IMR-90 (cell line): ENCODE measurements around the gene MEDAG. TPM values are rescaled to one million over a fixed set of nuclear protein-coding genes. Genes with fewer than 3 reads are reported as not detected.

Source experiments
- ATAC-seq: fragments of 200-7000 bp; cut with Tn5 transposase; 2 replicates; pipeline ENCODE4 v1.9.1; 2020; ENCODE audit warnings: low read depth, mild to moderate bottlenecking, moderate library complexity
- BruUV-seq: library from RNA; stranded (reverse); fragments of 400-500 nt; replicated peaks from 2 replicates; lab custom pipeline; 2021; lab: Mats Ljungman, UMichigan
- CTCF ChIA-PET: fragments of 300-600 bp; formaldehyde crosslinking; extraction: SDS; loops from one replicate; lab custom pipeline; 2021; ENCODE audit warnings: antibody characterized with exemption; lab: Yijun Ruan, JAX
- POLR2A ChIA-PET: fragments of 300-600 bp; sonication (Branson Sonifier 250); formaldehyde crosslinking; loops from one replicate; lab custom pipeline; 2022; ENCODE audit warnings: antibody characterized with exemption; ENCODE audit not compliant: unreplicated experiment; lab: Charles Lee
- DNase-seq: peaks from one replicate; pipeline ENCODE4 v3.0.0; 2013
- H2AFZ ChIP-seq: replicated peaks from 2 replicates; pipeline ENCODE3; 2013; ENCODE audit warnings: low read length, mild to moderate bottlenecking; ENCODE audit not compliant: poor library complexity
- H2AK5ac ChIP-seq: 2 replicates; pipeline ENCODE4 v1.6.1; 2013; ENCODE audit warnings: low read depth, low read length, inconsistent platforms
- H2AK9ac ChIP-seq: replicated peaks from 2 replicates; pipeline ENCODE3; 2013; ENCODE audit warnings: mild to moderate bottlenecking, low read depth, low read length, moderate library complexity; ENCODE audit not compliant: poor library complexity
- H2BK120ac ChIP-seq: 2 replicates; pipeline ENCODE4 v1.6.1; 2013; ENCODE audit warnings: low read depth, low read length, inconsistent platforms
- H2BK15ac ChIP-seq: 3 replicates; pipeline ENCODE4 v1.6.1; 2013; ENCODE audit warnings: low read depth, low read length, inconsistent platforms
- H2BK20ac ChIP-seq: 2 replicates; pipeline ENCODE4 v1.6.1; 2013; ENCODE audit warnings: low read depth, mild to moderate bottlenecking, inconsistent platforms, low read length, moderate library complexity
- H2BK5ac ChIP-seq: 2 replicates; pipeline ENCODE4 v1.6.1; 2013; ENCODE audit warnings: mild to moderate bottlenecking, low read depth, low read length, inconsistent platforms; ENCODE audit not compliant: poor library complexity, severe bottlenecking
- H3K14ac ChIP-seq: replicated peaks from 2 replicates; pipeline ENCODE4 v1.6.1; 2013; ENCODE audit warnings: low read depth, low read length, inconsistent platforms
- H3K18ac ChIP-seq: 2 replicates; pipeline ENCODE4 v1.6.1; 2013; ENCODE audit warnings: low read depth, low read length, control low read depth
- H3K23ac ChIP-seq: 2 replicates; pipeline ENCODE4 v1.6.1; 2013; ENCODE audit warnings: low read depth, low read length, inconsistent platforms
- H3K27ac ChIP-seq: 2 replicates; pipeline ENCODE4 v1.5.1; 2013; ENCODE audit warnings: mild to moderate bottlenecking, control low read depth, low read length; ENCODE audit not compliant: insufficient read depth
- H3K27me3 ChIP-seq: 2 replicates; pipeline ENCODE4 v1.6.1; 2013; ENCODE audit warnings: low read length; ENCODE audit not compliant: control insufficient read depth, insufficient read depth
- H3K36me3 ChIP-seq: 2 replicates; pipeline ENCODE4 v1.6.1; 2013; ENCODE audit warnings: low read length, mixed read lengths; ENCODE audit not compliant: control insufficient read depth, insufficient read depth
- H3K4ac ChIP-seq: 2 replicates; pipeline ENCODE4 v1.6.1; 2013; ENCODE audit warnings: low read depth, low read length, inconsistent platforms
- H3K4me1 ChIP-seq: 2 replicates; pipeline ENCODE4 v1.6.1; 2013; ENCODE audit warnings: low read length, mixed read lengths; ENCODE audit not compliant: control insufficient read depth, insufficient read depth
- H3K4me2 ChIP-seq: 2 replicates; pipeline ENCODE4 v1.6.1; 2013; ENCODE audit warnings: low read depth, mild to moderate bottlenecking, control low read depth, low read length, moderate library complexity
- H3K4me3 ChIP-seq: 2 replicates; pipeline ENCODE4 v1.5.1; 2013; ENCODE audit warnings: low read depth, mild to moderate bottlenecking, control low read depth, low read length, moderate library complexity; ENCODE audit not compliant: insufficient read depth
- H3K56ac ChIP-seq: 2 replicates; pipeline ENCODE4 v1.6.1; 2013; ENCODE audit warnings: low read length, inconsistent platforms; ENCODE audit not compliant: insufficient read depth; ENCODE audit errors: extremely low read depth
- H3K79me1 ChIP-seq, 2 experiments: 2 replicates each; pipeline ENCODE4 v1.6.1; 2013; ENCODE audit warnings: low read length in 2 of 2, inconsistent platforms in 1 of 2, low read depth in 1 of 2
- H3K9ac ChIP-seq: 2 replicates; pipeline ENCODE4 v1.6.1; 2013; ENCODE audit warnings: low read depth, low read length, control low read depth
- H3K9me1 ChIP-seq: 2 replicates; pipeline ENCODE4 v1.6.1; 2013; ENCODE audit warnings: low read length, inconsistent platforms; ENCODE audit not compliant: insufficient read depth
- H3K9me3 ChIP-seq: 2 replicates; pipeline ENCODE4 v1.6.1; 2013; ENCODE audit warnings: low read length; ENCODE audit not compliant: control insufficient read depth, insufficient read depth
- H4K20me1 ChIP-seq: 2 replicates; pipeline ENCODE4 v1.6.1; 2013; ENCODE audit warnings: low read length, inconsistent platforms; ENCODE audit not compliant: insufficient read depth
- H4K5ac ChIP-seq: 2 replicates; pipeline ENCODE4 v1.6.1; 2013; ENCODE audit warnings: mild to moderate bottlenecking, low read depth, low read length, control low read depth
- H4K8ac ChIP-seq, 2 experiments: 2 replicates each; pipeline ENCODE4 v1.6.1; 2013; ENCODE audit warnings: low read depth in 2 of 2, low read length in 2 of 2, control low read depth in 1 of 2, inconsistent platforms in 1 of 2
- H4K91ac ChIP-seq: 2 replicates; pipeline ENCODE4 v1.6.1; 2013; ENCODE audit warnings: low read depth, low read length, inconsistent platforms; ENCODE audit not compliant: insufficient read depth
- BHLHE40 ChIP-seq: fragments of 150-350 bp; IDR thresholded peaks from 2 replicates; pipeline ENCODE4 v1.6.1; 2016; ENCODE audit warnings: mild to moderate bottlenecking, low read depth, low read length
- CEBPB ChIP-seq: IDR thresholded peaks from 2 replicates; pipeline ENCODE4 v1.6.1; 2012; ENCODE audit warnings: low read depth, low read length, improper control_type of control experiment
- CHD1 ChIP-seq: IDR thresholded peaks from 2 replicates; pipeline ENCODE4 v1.6.1; 2012; ENCODE audit warnings: low read depth, low read length, improper control_type of control experiment
- FOS ChIP-seq: fragments of 150-350 bp; IDR thresholded peaks from 2 replicates; pipeline ENCODE4 v1.6.1; 2016; ENCODE audit warnings: low read depth, low read length
- MAFK ChIP-seq: IDR thresholded peaks from 2 replicates; pipeline ENCODE4 v1.6.1; 2012; ENCODE audit warnings: low read depth, low read length, improper control_type of control experiment
- MAZ ChIP-seq: IDR thresholded peaks from 2 replicates; pipeline ENCODE4 v1.6.1; 2012; ENCODE audit warnings: low read depth, mild to moderate bottlenecking, low read length, improper control_type of control experiment, moderate library complexity, borderline replicate concordance
- MXI1 ChIP-seq: IDR thresholded peaks from 2 replicates; pipeline ENCODE4 v1.6.1; 2012; ENCODE audit warnings: low read depth, mild to moderate bottlenecking, low read length, moderate library complexity, borderline replicate concordance
- NFE2L2 ChIP-seq: fragments of 150-350 bp; IDR thresholded peaks from 2 replicates; pipeline ENCODE4 v1.6.1; 2016; ENCODE audit warnings: low read depth, mild to moderate bottlenecking, low read length
- POLR2A ChIP-seq: IDR thresholded peaks from 2 replicates; pipeline ENCODE4 v1.6.1; 2012; ENCODE audit warnings: mild to moderate bottlenecking, low read depth, low read length
- RAD21 ChIP-seq: IDR thresholded peaks from 2 replicates; pipeline ENCODE4 v1.6.1; 2012; ENCODE audit warnings: low read length, improper control_type of control experiment
- RCOR1 ChIP-seq: IDR thresholded peaks from 2 replicates; pipeline ENCODE4 v1.6.1; 2012; ENCODE audit warnings: mild to moderate bottlenecking, low read length, improper control_type of control experiment; ENCODE audit not compliant: insufficient replicate concordance
- RFX5 ChIP-seq: IDR thresholded peaks from 2 replicates; pipeline ENCODE4 v1.8.0; 2012; ENCODE audit warnings: low read depth, mild to moderate bottlenecking, low read length, moderate library complexity
- SMC3 ChIP-seq: fragments of 150-350 bp; IDR thresholded peaks from 2 replicates; pipeline ENCODE4 v1.6.1; 2016; ENCODE audit warnings: low read depth, mild to moderate bottlenecking, antibody characterized with exemption, low read length, moderate library complexity
- USF2 ChIP-seq: fragments of 150-350 bp; IDR thresholded peaks from 2 replicates; pipeline ENCODE4 v1.6.1; 2017; ENCODE audit warnings: mild to moderate bottlenecking, antibody characterized with exemption, low read length, low read depth
- WGBS, 2 experiments: methylation state at CpG; one replicate each; pipeline versions ENCODE4 v1.1.5 to v1.1.7; 2013; ENCODE audit warnings: missing lambda C conversion rate in 2 of 2; ENCODE audit not compliant: insufficient read length in 1 of 2; ENCODE audit errors: extremely low coverage in 2 of 2; 5-methylcytosine and 5-hydroxymethylcytosine counted together
- dilution Hi-C: fragments of 300-500 bp; cut with HindIII; formaldehyde crosslinking; loops from one replicate; pipeline ENCODE4 v1.14.3; 2018; ENCODE audit warnings: low sequenced_read_pairs; ENCODE audit not compliant: unreplicated experiment
- in situ Hi-C: fragments of 300-500 bp; cut with MboI; formaldehyde crosslinking; loops from 3 replicates; pipeline ENCODE4 v1.14.3; 2019; ENCODE audit warnings: low sequenced_read_pairs, inconsistent platforms, mixed read lengths
- intact Hi-C: fragments of 100-400 bp; cut with micrococcal nuclease; formaldehyde crosslinking; loops from 2 replicates; pipeline ENCODE4 v1.10.0; 2022
- polyA plus RNA-seq, 3 experiments: library from polyadenylated mRNA; depleted of rRNA; stranded (reverse); fragments of >200 nt; gene quantifications; 2 replicates each; pipeline ENCODE4 v1.2.3, GENCODE V29; 2012; ENCODE audit warnings: low replicate concordance in 1 of 3
- total RNA-seq: library from RNA; depleted of rRNA; stranded (reverse); fragments of >200 nt; gene quantifications from 2 replicates; pipeline ENCODE4 v1.2.3, GENCODE V29; 2012
- TF ChIP-seq, protein P1 (sequence below): fragments of 150-350 bp; IDR thresholded peaks from 2 replicates; pipeline ENCODE4 v1.6.1; 2016; ENCODE audit warnings: low read depth, mild to moderate bottlenecking, low read length, moderate library complexity, borderline replicate concordance
- TF ChIP-seq, protein P2 (sequence below): conservative IDR thresholded peaks from 2 replicates; pipeline ENCODE4 v1.5.1; 2012; ENCODE audit warnings: mild to moderate bottlenecking, low read depth, low read length, improper control_type of control experiment

MEDAG gene
- total and polyA plus RNA-seq, 2 of the 4 experiments (the other 2 are of a cell fraction), result 0.32 to 0.36 TPM

DNA sequence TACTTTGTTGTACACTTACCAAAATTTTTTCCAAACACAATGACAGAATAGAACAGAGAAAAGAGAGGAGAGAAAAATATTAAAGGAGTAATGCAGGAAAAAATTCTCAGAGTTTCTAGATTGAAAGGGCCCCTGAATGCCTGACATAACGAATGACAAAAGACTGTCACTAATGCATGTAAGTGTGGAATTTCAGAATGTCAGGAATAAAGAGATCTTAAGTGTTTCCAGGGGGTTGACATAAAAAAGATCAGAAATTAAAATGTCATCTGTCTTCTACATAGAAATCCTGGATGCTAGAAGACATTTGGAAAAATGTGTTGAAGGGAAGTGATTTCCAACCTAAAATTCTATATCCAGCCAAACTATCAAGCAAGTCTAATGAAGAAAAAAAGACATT lies 53.6 kb downstream of the MEDAG start:
- H3K56ac ChIP-seq, result no peak overlapping the region
- dilution Hi-C loops (no loop called here), in situ Hi-C loops (no loop called here), intact Hi-C loops (loop anchor here (5.0 kb wide), 1 partner anchor 42 kb away; no protein-coding TSS in a partner anchor)
- H2AFZ ChIP-seq, result no peak overlapping the region
- no peaks in the 10 kb centered on the region; the same call in 1 of the 2 replicates for H3K9me3 ChIP-seq
- WGBS, 2 experiments, result no CpG with 5 or more reads among the region's 1 CpG
- no TSS peak for BruUV-seq
- no peak for DNase-seq
- H2AK5ac ChIP-seq, result no peak overlapping the region
- H2AK9ac ChIP-seq, result no peak overlapping the region
- TF ChIP-seq SMC3 (no peak), BHLHE40 (no peak), CEBPB (no peak), POLR2A (no peak), MAFK (no peak), FOS (no peak), NFE2L2 (no peak), RFX5 (no peak), USF2 (no peak), CHD1 (no peak), RCOR1 (no peak), MAZ (no peak), MXI1 (no peak), RAD21 (no peak)
- TF ChIP-seq, protein P1, sequence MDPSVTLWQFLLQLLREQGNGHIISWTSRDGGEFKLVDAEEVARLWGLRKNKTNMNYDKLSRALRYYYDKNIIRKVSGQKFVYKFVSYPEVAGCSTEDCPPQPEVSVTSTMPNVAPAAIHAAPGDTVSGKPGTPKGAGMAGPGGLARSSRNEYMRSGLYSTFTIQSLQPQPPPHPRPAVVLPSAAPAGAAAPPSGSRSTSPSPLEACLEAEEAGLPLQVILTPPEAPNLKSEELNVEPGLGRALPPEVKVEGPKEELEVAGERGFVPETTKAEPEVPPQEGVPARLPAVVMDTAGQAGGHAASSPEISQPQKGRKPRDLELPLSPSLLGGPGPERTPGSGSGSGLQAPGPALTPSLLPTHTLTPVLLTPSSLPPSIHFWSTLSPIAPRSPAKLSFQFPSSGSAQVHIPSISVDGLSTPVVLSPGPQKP, result no peak
- TF ChIP-seq, protein P2, sequence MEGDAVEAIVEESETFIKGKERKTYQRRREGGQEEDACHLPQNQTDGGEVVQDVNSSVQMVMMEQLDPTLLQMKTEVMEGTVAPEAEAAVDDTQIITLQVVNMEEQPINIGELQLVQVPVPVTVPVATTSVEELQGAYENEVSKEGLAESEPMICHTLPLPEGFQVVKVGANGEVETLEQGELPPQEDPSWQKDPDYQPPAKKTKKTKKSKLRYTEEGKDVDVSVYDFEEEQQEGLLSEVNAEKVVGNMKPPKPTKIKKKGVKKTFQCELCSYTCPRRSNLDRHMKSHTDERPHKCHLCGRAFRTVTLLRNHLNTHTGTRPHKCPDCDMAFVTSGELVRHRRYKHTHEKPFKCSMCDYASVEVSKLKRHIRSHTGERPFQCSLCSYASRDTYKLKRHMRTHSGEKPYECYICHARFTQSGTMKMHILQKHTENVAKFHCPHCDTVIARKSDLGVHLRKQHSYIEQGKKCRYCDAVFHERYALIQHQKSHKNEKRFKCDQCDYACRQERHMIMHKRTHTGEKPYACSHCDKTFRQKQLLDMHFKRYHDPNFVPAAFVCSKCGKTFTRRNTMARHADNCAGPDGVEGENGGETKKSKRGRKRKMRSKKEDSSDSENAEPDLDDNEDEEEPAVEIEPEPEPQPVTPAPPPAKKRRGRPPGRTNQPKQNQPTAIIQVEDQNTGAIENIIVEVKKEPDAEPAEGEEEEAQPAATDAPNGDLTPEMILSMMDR, result no peak
- no peak overlapping the region for H3K4ac ChIP-seq
- H3K14ac ChIP-seq, result no peak overlapping the region
- H3K27me3 ChIP-seq, result peaks cover 15% of the 10 kb centered on the region
- no peak overlapping the region for H3K27ac ChIP-seq
- no peaks in the 10 kb centered on the region for H4K20me1 ChIP-seq
- peaks cover 2% of the 10 kb centered on the region; the same call in 1 of the 2 replicates for H3K4me1 ChIP-seq
- no peaks in the 10 kb centered on the region for H3K36me3 ChIP-seq
- H3K9ac ChIP-seq, result no peak overlapping the region
- no peaks in the 10 kb centered on the region for H3K9me1 ChIP-seq
- no peak overlapping the region for H3K4me3 ChIP-seq
- H3K4me2 ChIP-seq, result no peak overlapping the region
- H2BK5ac ChIP-seq, result no peak overlapping the region
- no peak overlapping the region for H4K8ac ChIP-seq
- no peaks in the 10 kb centered on the region for H3K79me1 ChIP-seq
- H3K23ac ChIP-seq, result no peak overlapping the region
- ChIA-PET CTCF (no interaction called here), POLR2A (no interaction called here)
- H2BK120ac ChIP-seq, result no peak overlapping the region
- ATAC-seq, result no peak
- H3K18ac ChIP-seq, result no peak overlapping the region
- H2BK20ac ChIP-seq, result no peak overlapping the region
- no peak overlapping the region for H4K5ac ChIP-seq
- no peak overlapping the region for H4K91ac ChIP-seq
- no peak overlapping the region for H2BK15ac ChIP-seq
